CD8-positive, alpha-beta memory T cell (primary cell): Measurements from ENCODE around the gene KRTAP3-1. TPM values are rescaled to one million over a fixed set of nuclear protein-coding genes. Genes with fewer than 3 reads are reported as not detected.
"Not testable (repeated sequence)": the region's sequence is repeated elsewhere in the genome, so short reads cannot be mapped to it uniquely, and the experiment has no call there.

Source experiments
- CTCF ChIA-PET: fragments of 350-600 bp; sonication (Branson Sonifier 250); formaldehyde crosslinking; loops from one replicate; lab custom pipeline; 2021; ENCODE audit warnings: antibody characterized with exemption; lab: Charles Lee
- POLR2A ChIA-PET: fragments of 350-600 bp; sonication (Branson Sonifier 250); formaldehyde crosslinking; loops from one replicate; lab custom pipeline; 2021; ENCODE audit warnings: antibody characterized with exemption; lab: Charles Lee
- DNase-seq, 5 donors: peaks; one replicate each; pipeline versions ENCODE4 v3.0.0 to v3.0.0-alpha.2; 2020 to 2022; ENCODE audit warnings: mixed read lengths in 1 of 5
- H3K27ac ChIP-seq: one replicate; pipeline ENCODE4 v1.7.0; 2013; ENCODE audit warnings: low read depth, mild to moderate bottlenecking, low read length, moderate library complexity
- H3K27me3 ChIP-seq: 2 replicates; pipeline ENCODE4 v1.7.0; 2013; ENCODE audit warnings: low read length, mild to moderate bottlenecking; ENCODE audit not compliant: insufficient read depth, poor library complexity, severe bottlenecking
- H3K36me3 ChIP-seq: 2 replicates; pipeline ENCODE4 v1.7.0; 2013; ENCODE audit warnings: mild to moderate bottlenecking, low read length, moderate library complexity; ENCODE audit not compliant: insufficient read depth
- H3K4me1 ChIP-seq: 2 replicates; pipeline ENCODE4 v1.7.0; 2013; ENCODE audit warnings: mild to moderate bottlenecking, low read length, moderate library complexity; ENCODE audit not compliant: insufficient read depth
- H3K4me3 ChIP-seq: 2 replicates; pipeline ENCODE4 v1.7.0; 2013; ENCODE audit warnings: mild to moderate bottlenecking, low read length
- H3K9me3 ChIP-seq: 2 replicates; pipeline ENCODE4 v1.7.0; 2013; ENCODE audit warnings: mild to moderate bottlenecking, low read length
- H3K27ac Mint-ChIP-seq, 8 donors: one replicate each; pipeline ENCODE4 v1.8.0; 2020 to 2021; ENCODE audit warnings: mixed read lengths in 8 of 8, mild to moderate bottlenecking in 6 of 8, inconsistent platforms in 3 of 8, moderate library complexity in 3 of 8
- H3K27me3 Mint-ChIP-seq, 2 donors: one replicate each; pipeline ENCODE4 v1.8.0; 2020 to 2021; ENCODE audit warnings: mixed read lengths in 2 of 2, mild to moderate bottlenecking in 1 of 2, moderate library complexity in 1 of 2
- H3K36me3 Mint-ChIP-seq, 3 donors: one replicate each; pipeline ENCODE4 v1.8.0; 2020 to 2021; ENCODE audit warnings: mixed read lengths in 3 of 3, inconsistent platforms in 1 of 3, mild to moderate bottlenecking in 1 of 3
- H3K4me1 Mint-ChIP-seq, 3 donors: one replicate each; pipeline ENCODE4 v1.8.0; 2020 to 2021; ENCODE audit warnings: mixed read lengths in 3 of 3, inconsistent platforms in 1 of 3, mild to moderate bottlenecking in 1 of 3
- H3K4me3 Mint-ChIP-seq, 7 donors: one replicate each; pipeline ENCODE4 v1.8.0; 2020 to 2021; ENCODE audit warnings: mixed read lengths in 7 of 7, mild to moderate bottlenecking in 6 of 7, moderate library complexity in 4 of 7, inconsistent platforms in 2 of 7
- H3K9me3 Mint-ChIP-seq, 5 donors: one replicate each; pipeline ENCODE4 v1.8.0; 2020 to 2022; ENCODE audit warnings: mixed read lengths in 5 of 5, mild to moderate bottlenecking in 3 of 5, moderate library complexity in 2 of 5, inconsistent platforms in 1 of 5
- polyA plus RNA-seq: library from polyadenylated mRNA; unstranded; fragments of 300-500 nt; fragmentation: Illumina TruSeq; gene quantifications from one replicate; pipeline ENCODE4 v1.2.3, GENCODE V29; 2021
- total RNA-seq, 2 experiments: library from RNA; stranded (reverse); gene quantifications; one replicate each; pipeline ENCODE4 v1.2.3, GENCODE V29; 2021

Gene KRTAP3-1
- not detected for total RNA-seq
- not detected for polyA plus RNA-seq

DNA sequence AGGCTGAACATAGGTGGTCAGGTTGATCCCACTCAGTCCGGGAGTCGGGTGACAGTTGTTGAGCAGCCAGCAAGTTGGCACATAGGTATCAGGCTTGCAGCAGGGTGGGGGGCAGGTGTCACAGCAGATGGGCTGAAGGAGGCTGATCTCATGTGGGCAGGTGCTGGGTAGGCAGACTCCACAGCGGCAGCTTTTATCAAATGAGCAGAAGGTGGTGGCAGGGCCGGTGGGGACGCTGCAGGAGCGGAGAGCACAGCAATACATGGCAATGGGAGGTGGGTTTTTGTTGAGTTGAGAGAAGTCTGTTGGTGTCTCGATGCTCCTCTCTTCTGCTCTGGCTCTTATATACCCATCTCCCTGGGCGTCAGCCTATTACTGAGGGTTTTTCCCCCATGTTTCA is at the start of gene KRTAP3-1:
Gene KRTAP3-1, minus strand, starts transcription at position 318 of the 400 bp plus-strand sequence. Its CDS starts 54 bp downstream, at position 264.
- CTCF ChIA-PET = no interaction called here
- Mint-ChIP-seq H3K36me3 (no peaks in the 10 kb centered on the region), H3K27ac (no peak within 1 kb of the TSS), H3K27me3 (peaks cover 6 to 17% of the 10 kb centered on the region in 2 donors), H3K9me3 (no peaks in the 10 kb centered on the region), H3K4me3 (no peak within 1 kb of the TSS), H3K4me1 (no peaks in the 10 kb centered on the region)
- peaks cover 4% of the 10 kb centered on the region for H3K27me3 ChIP-seq
- DNase-seq = no peak
- H3K4me1 ChIP-seq = no peaks in the 10 kb centered on the region
- no peaks in the 10 kb centered on the region for H3K36me3 ChIP-seq
- no peak within 1 kb of the TSS for H3K27ac ChIP-seq
- no peak within 1 kb of the TSS for H3K4me3 ChIP-seq
- POLR2A ChIA-PET = no interaction called here
- no peaks in the 10 kb centered on the region for H3K9me3 ChIP-seq

DNA sequence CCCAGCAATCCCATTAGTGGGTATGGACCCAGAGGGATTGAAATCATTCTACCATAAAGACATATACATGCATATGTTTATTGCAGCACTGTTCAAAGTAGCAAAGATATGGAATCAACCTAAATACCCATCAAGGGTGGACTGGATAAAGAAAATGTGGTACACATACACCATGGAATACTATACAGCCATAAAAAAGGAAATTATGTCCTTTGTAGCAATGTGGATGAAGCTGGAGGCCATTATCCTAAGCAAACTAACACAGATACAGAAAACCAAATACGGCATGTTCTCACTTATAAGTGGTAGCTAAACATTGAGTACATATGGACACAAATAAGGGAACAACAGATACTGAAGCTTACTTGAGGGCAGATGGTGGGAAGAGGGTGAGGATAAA is 48.6 kb upstream of the KRTAP3-1 start:
- peaks cover 0 to 4% (median 0%) of the 10 kb centered on the region in 5 donors for H3K9me3 Mint-ChIP-seq
- ChIA-PET CTCF (no interaction called here), POLR2A (no interaction called here)
- Histone ChIP-seq H3K4me1 (no peaks in the 10 kb centered on the region), H3K4me3 (no peak overlapping the region), H3K27ac (no peak overlapping the region), H3K9me3 (no peaks in the 10 kb centered on the region), H3K27me3 (no peaks in the 10 kb centered on the region), H3K36me3 (no peaks in the 10 kb centered on the region)
- H3K4me3 Mint-ChIP-seq = no peak overlapping the region
- peaks cover 33 to 67% of the 10 kb centered on the region in 2 donors for H3K27me3 Mint-ChIP-seq
- no peak for DNase-seq
- no peaks in the 10 kb centered on the region for H3K36me3 Mint-ChIP-seq
- no peaks in the 10 kb centered on the region for H3K4me1 Mint-ChIP-seq
- no peak overlapping the region for H3K27ac Mint-ChIP-seq

DNA sequence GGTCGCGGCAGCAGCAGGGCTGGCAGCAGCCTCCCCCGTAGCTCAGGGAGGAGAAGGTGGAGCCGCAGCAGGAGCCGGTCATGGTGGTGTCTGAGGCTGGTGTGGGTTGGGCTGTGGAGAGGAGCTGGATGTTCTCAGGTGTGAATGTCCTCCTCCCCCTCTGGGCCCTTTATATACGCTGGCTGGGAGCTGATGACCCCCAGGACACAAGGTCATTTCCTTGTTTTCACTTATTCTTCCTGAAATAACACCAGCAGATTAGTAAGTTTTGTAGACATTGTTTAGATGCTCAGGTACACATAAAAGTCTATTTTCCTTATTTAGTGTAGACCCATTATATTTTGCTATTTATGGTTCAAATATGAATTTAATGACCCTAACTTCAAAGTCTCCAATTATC is 46.2 kb upstream of the KRTAP3-1 start, which contains the start of gene KRTAP2-2:
Gene KRTAP2-2, minus strand, starts transcription at position 101 of the 400 bp plus-strand sequence. Its CDS starts 19 bp downstream, at position 82.
- H3K4me1 Mint-ChIP-seq, DNase-seq, CTCF ChIA-PET: not testable (repeated sequence)

DNA sequence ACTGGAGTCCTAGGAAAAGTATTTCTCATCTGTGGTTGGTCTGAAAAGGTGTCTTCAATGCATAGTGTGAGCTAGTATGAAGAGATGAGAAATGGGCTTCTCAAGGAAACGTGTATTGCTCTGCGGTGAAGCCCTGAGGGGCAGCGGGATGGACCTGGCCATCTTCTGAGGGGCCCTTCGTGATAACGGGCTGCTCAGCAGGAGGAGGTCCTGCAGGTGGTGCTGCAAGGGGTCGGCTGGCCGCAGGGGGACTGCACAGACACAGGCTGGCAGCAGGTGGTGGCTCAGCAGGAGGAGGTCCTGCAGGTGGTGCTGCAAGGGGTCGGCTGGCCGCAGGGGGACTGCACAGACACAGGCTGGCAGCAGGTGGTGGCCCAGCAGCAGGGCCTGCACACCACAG is 45.6 kb upstream of the KRTAP3-1 start:
- H3K9me3 Mint-ChIP-seq, H3K27me3 ChIP-seq, POLR2A ChIA-PET, H3K4me3 ChIP-seq, H3K9me3 ChIP-seq, H3K4me3 Mint-ChIP-seq, CTCF ChIA-PET, DNase-seq, H3K27ac ChIP-seq, H3K36me3 Mint-ChIP-seq, H3K4me1 ChIP-seq, H3K36me3 ChIP-seq, H3K4me1 Mint-ChIP-seq, H3K27ac Mint-ChIP-seq: not testable (repeated sequence)
- H3K27me3 Mint-ChIP-seq = peaks cover 14 to 56% of the 10 kb centered on the region in 2 donors

More for the DNA sequence above, 46.2 kb upstream of the KRTAP3-1 start, which contains the start of gene KRTAP2-2:
- H3K27ac Mint-ChIP-seq, H3K9me3 Mint-ChIP-seq, POLR2A ChIA-PET, H3K4me3 ChIP-seq, H3K27me3 ChIP-seq, H3K9me3 ChIP-seq, H3K27ac ChIP-seq, H3K4me1 ChIP-seq, H3K36me3 ChIP-seq, H3K36me3 Mint-ChIP-seq, H3K4me3 Mint-ChIP-seq: not testable (repeated sequence)
- peaks cover 16 to 59% of the 10 kb centered on the region in 2 donors for H3K27me3 Mint-ChIP-seq

DNA sequence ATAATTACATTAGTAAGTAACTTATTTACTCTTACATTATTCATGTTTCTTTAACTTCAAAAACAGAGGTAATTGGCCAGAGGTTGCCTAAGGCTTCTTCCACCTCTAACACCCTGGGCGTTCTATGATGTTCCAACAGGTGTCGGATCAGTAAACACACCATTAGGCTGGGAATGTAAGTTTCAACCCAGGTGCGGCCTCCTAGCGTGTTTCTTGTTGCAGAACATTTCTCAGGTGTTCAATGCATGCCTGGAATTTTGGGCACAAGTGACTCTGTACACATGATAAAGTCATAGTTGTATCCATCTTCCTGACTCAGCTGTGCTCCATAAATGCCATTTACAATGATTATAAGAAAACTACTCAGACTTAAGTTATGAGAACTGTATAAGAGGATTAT is 45.1 kb upstream of the KRTAP3-1 start:
- Mint-ChIP-seq H3K4me1 (no peaks in the 10 kb centered on the region), H3K27me3 (peaks cover 14 to 53% of the 10 kb centered on the region in 2 donors), H3K9me3 (peaks cover 0 to 4% (median 0%) of the 10 kb centered on the region in 5 donors), H3K27ac (no peak overlapping the region), H3K4me3 (no peak overlapping the region), H3K36me3 (no peaks in the 10 kb centered on the region)
- Histone ChIP-seq H3K4me3 (no peak overlapping the region), H3K9me3 (no peaks in the 10 kb centered on the region), H3K27ac (no peak overlapping the region), H3K4me1 (no peaks in the 10 kb centered on the region), H3K36me3 (no peaks in the 10 kb centered on the region), H3K27me3 (no peaks in the 10 kb centered on the region)
- DNase-seq = no peak
- CTCF ChIA-PET = no interaction called here
- POLR2A ChIA-PET = no interaction called here

DNA sequence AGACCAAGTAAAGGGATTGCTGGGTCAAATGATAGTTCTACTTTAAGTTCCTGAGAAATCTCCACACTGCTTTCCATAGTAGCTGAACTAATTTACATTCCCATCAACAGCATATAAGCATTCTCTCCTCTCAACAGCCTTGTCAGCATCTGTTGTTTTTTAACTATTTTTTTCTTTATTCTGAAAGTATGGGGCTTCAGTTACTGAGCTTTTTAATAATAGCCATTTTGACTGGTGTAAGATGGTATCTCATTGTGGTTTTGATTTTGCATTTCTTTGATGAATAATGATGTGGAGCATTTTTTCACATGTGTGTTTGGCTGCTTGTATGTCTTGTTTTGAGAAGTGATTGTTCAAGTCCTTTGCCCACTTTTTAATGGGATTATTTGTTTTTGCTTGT is 43.6 kb upstream of the KRTAP3-1 start:
- CTCF ChIA-PET = no interaction called here
- peaks cover 6% of the 10 kb centered on the region for H3K27me3 ChIP-seq
- H3K27me3 Mint-ChIP-seq = peaks cover 6 to 56% of the 10 kb centered on the region in 2 donors
- no peaks in the 10 kb centered on the region for H3K9me3 ChIP-seq
- H3K4me1 Mint-ChIP-seq = no peaks in the 10 kb centered on the region
- POLR2A ChIA-PET = no interaction called here
- no peaks in the 10 kb centered on the region for H3K36me3 Mint-ChIP-seq
- no peak overlapping the region for H3K27ac ChIP-seq
- H3K27ac Mint-ChIP-seq = no peak overlapping the region
- no peaks in the 10 kb centered on the region for H3K4me1 ChIP-seq
- no peaks in the 10 kb centered on the region for H3K36me3 ChIP-seq
- H3K9me3 Mint-ChIP-seq = peaks cover 0 to 3% (median 0%) of the 10 kb centered on the region in 5 donors
- no peak overlapping the region for H3K4me3 Mint-ChIP-seq
- H3K4me3 ChIP-seq = no peak overlapping the region
- DNase-seq = no peak

DNA sequence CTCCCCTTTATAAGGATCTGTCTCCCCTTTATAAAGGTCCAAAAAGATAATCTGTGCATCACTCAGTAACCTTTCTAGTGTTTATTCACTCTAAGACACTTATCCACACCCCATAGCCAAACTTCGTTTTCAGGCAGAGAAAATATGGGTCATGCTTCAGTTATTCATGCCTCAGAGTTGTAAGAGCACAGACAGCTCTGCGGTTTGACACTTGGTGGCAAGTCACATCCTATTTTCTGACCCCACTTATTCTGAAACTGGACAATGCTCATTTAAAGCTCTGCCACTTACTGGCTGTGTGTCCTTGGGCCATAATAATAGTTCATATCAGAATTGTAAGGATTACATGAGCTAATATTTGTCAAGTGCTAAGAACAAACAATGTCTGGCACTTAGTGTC is 40.2 kb upstream of the KRTAP3-1 start:
- ChIA-PET CTCF (no interaction called here), POLR2A (no interaction called here)
- H3K4me1 ChIP-seq = no peaks in the 10 kb centered on the region
- H3K4me3 ChIP-seq = no peak overlapping the region
- no peak overlapping the region for H3K27ac ChIP-seq
- Mint-ChIP-seq H3K27me3 (peaks cover 10 to 51% of the 10 kb centered on the region in 2 donors), H3K4me1 (peaks cover 0 to 3% (median 3%) of the 10 kb centered on the region in 3 donors), H3K4me3 (no peak overlapping the region), H3K9me3 (peaks cover 0 to 3% (median 0%) of the 10 kb centered on the region in 5 donors), H3K36me3 (no peaks in the 10 kb centered on the region), H3K27ac (no peak overlapping the region)
- H3K36me3 ChIP-seq = no peaks in the 10 kb centered on the region
- no peak for DNase-seq
- no peaks in the 10 kb centered on the region for H3K9me3 ChIP-seq
- peaks cover 6% of the 10 kb centered on the region for H3K27me3 ChIP-seq

DNA sequence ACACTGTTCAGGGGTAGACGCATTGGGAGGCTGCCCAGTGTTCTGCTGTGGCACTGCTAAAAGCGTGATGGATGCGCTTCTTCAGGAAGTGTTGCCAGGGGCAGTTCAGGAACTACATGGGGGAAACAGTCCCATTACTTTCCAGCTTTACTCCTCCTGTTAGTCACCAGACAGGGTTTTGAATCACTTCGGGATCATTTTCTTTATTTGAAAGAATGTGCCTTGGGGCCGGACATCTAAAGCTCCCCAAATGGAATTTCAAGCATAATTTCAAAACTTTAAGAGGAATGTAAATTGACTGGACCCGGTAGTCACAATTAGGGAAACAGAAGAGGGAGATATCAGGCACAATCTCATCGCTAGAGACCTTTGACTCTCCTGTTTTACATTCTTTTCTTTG is 39.5 kb upstream of the KRTAP3-1 start:
- ChIA-PET CTCF (no interaction called here), POLR2A (interaction anchor here (0.6 kb wide), 1 partner anchor 42 kb away, joined by 5 read pairs; no protein-coding TSS in a partner anchor)
- H3K4me3 Mint-ChIP-seq = no peak overlapping the region
- no peak for DNase-seq
- Histone ChIP-seq H3K27me3 (peaks cover 6% of the 10 kb centered on the region), H3K36me3 (no peaks in the 10 kb centered on the region), H3K4me1 (no peaks in the 10 kb centered on the region), H3K4me3 (no peak overlapping the region), H3K27ac (no peak overlapping the region), H3K9me3 (no peaks in the 10 kb centered on the region)
- peaks cover 0 to 4% (median 4%) of the 10 kb centered on the region in 3 donors for H3K4me1 Mint-ChIP-seq
- H3K27ac Mint-ChIP-seq = no peak overlapping the region
- H3K36me3 Mint-ChIP-seq = no peaks in the 10 kb centered on the region
- H3K9me3 Mint-ChIP-seq = peaks cover 0 to 6% (median 3%) of the 10 kb centered on the region in 5 donors
- peaks cover 10 to 48% of the 10 kb centered on the region in 2 donors for H3K27me3 Mint-ChIP-seq
